Measurements from ENCODE around the gene CRYL1. TPM values are rescaled to one million over a fixed set of nuclear protein-coding genes. Genes with fewer than 3 reads are reported as not detected.

CRYL1 gene
- polyA plus RNA-seq, 3 donors, result 35.0 to 70.2 (median 51.4) TPM

- no peak overlapping the region for H3K9ac ChIP-seq (ENCODE audit: insufficient read depth, low read length, poor library complexity, severe bottlenecking)
- TF ChIP-seq, protein P1, sequence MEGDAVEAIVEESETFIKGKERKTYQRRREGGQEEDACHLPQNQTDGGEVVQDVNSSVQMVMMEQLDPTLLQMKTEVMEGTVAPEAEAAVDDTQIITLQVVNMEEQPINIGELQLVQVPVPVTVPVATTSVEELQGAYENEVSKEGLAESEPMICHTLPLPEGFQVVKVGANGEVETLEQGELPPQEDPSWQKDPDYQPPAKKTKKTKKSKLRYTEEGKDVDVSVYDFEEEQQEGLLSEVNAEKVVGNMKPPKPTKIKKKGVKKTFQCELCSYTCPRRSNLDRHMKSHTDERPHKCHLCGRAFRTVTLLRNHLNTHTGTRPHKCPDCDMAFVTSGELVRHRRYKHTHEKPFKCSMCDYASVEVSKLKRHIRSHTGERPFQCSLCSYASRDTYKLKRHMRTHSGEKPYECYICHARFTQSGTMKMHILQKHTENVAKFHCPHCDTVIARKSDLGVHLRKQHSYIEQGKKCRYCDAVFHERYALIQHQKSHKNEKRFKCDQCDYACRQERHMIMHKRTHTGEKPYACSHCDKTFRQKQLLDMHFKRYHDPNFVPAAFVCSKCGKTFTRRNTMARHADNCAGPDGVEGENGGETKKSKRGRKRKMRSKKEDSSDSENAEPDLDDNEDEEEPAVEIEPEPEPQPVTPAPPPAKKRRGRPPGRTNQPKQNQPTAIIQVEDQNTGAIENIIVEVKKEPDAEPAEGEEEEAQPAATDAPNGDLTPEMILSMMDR (IDR thresholded peaks at IDR 0.05), result no peak
- no peaks in the 10 kb centered on the region for H3K4me1 ChIP-seq (ENCODE audit: control insufficient read depth in 1 of 2, insufficient read depth in 2 of 2, low read length in 2 of 2)
- no peaks in the 10 kb centered on the region for H4K20me1 ChIP-seq (ENCODE audit: insufficient read depth, low read length)
- no peak overlapping the region for H2AFZ ChIP-seq (ENCODE audit: insufficient read depth, low read depth, low read length, poor library complexity, severe bottlenecking)
- DNase-seq, result no peak
- H3K79me2 ChIP-seq (ENCODE audit: insufficient read depth, low read length), result no peaks in the 10 kb centered on the region
- H3K27me3 ChIP-seq (ENCODE audit: control insufficient read depth in 2 of 2, insufficient read depth in 2 of 2, low read length in 2 of 2), result no peaks in the 10 kb centered on the region
- peaks cover 0 to 3% of the 10 kb centered on the region in 2 donors for H3K36me3 ChIP-seq (replicated peaks in 1 of 2; ENCODE audit: control insufficient read depth in 1 of 2, insufficient read depth in 2 of 2, low read length in 2 of 2)
- H3K36me3 Mint-ChIP-seq, result peaks cover 0 to 2% of the 10 kb centered on the region in 2 donors
- H3K9me3 Mint-ChIP-seq, result peaks cover 0 to 2% (median 0%) of the 10 kb centered on the region in 7 donors
- peaks cover 0 to 4% (median 0%) of the 10 kb centered on the region in 3 donors for H3K27me3 Mint-ChIP-seq (ENCODE audit: low read depth in 3 of 3)
- peak overlapping the region in 1 of 7 donors; percentile 28 for H3K27ac Mint-ChIP-seq
- no peak overlapping the region for H3K4me2 ChIP-seq (replicated peaks; ENCODE audit: extremely low read depth, low read length, poor library complexity, severe bottlenecking)
- no peak overlapping the region for H3K27ac ChIP-seq (ENCODE audit: low read depth in 1 of 2, low read length in 2 of 2)
- no peak overlapping the region for H3K4me3 ChIP-seq (replicated peaks in 1 of 3; ENCODE audit: low read depth in 2 of 3, low read length in 3 of 3)
- no peak overlapping the region for H3K4me3 Mint-ChIP-seq
- H3K9me3 ChIP-seq (replicated peaks in 1 of 2; ENCODE audit: control insufficient read depth in 1 of 2, insufficient read depth in 1 of 2, low read length in 2 of 2), result no peaks in the 10 kb centered on the region
- intact Hi-C loops (cut with micrococcal nuclease), result no loop called here
- 97% methylated on average over 8 of the region's 10 CpGs for WGBS (ENCODE audit: insufficient coverage)
- peaks cover 2% of the 10 kb centered on the region for H3K4me1 Mint-ChIP-seq
Measured at GRCh38 chr13:20398459-20398858, 127.2 kb downstream of the CRYL1 start.

DNA sequence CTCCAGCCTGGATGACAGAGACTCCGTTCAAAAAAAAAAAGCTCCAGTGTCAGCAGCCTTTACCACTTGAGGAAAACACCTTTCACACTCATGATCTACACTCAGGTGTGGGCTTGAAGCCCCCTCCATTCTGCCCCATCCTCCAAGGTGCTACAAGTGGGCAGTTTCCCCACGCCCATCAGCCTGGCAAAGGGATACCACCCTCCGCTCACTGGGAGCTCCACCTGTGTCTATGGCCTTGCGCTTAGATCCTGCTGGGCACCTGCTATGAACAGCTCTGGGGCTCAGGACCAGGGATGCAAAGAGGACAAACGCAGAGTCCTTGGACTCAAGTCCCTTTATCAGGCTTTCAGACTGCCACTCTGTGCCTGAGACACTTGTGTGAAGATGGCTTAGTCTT is 127.8 kb downstream of the CRYL1 start:
- intact Hi-C loops (cut with micrococcal nuclease), result no loop called here
- 100% methylated on average over 4 of the region's 5 CpGs for WGBS (ENCODE audit: insufficient coverage)

More for the DNA sequence above, 127.8 kb downstream of the CRYL1 start:
- H3K36me3 ChIP-seq (replicated peaks in 1 of 2; ENCODE audit: control insufficient read depth in 1 of 2, insufficient read depth in 2 of 2, low read length in 2 of 2), result no peaks in the 10 kb centered on the region
- H3K4me3 ChIP-seq (replicated peaks in 1 of 3; ENCODE audit: low read depth in 2 of 3, low read length in 3 of 3), result no peak overlapping the region
- no peaks in the 10 kb centered on the region for H3K79me2 ChIP-seq (ENCODE audit: insufficient read depth, low read length)
- Mint-ChIP-seq H3K36me3 (peaks cover 0 to 2% of the 10 kb centered on the region in 2 donors), H3K4me3 (no peak overlapping the region), H3K27me3 (ENCODE audit: low read depth in 3 of 3) (peaks cover 0 to 4% (median 0%) of the 10 kb centered on the region in 3 donors), H3K9me3 (peaks cover 0 to 2% (median 0%) of the 10 kb centered on the region in 7 donors), H3K27ac (no peak overlapping the region), H3K4me1 (peaks cover 2% of the 10 kb centered on the region)
- H3K27me3 ChIP-seq (ENCODE audit: control insufficient read depth in 2 of 2, insufficient read depth in 2 of 2, low read length in 2 of 2), result no peaks in the 10 kb centered on the region
- no peak for DNase-seq
- H3K4me2 ChIP-seq (replicated peaks; ENCODE audit: extremely low read depth, low read length, poor library complexity, severe bottlenecking), result no peak overlapping the region
- no peak overlapping the region for H3K27ac ChIP-seq (ENCODE audit: low read depth in 1 of 2, low read length in 2 of 2)
- no peak overlapping the region for H3K9ac ChIP-seq (ENCODE audit: insufficient read depth, low read length, poor library complexity, severe bottlenecking)
- H4K20me1 ChIP-seq (ENCODE audit: insufficient read depth, low read length), result no peaks in the 10 kb centered on the region
- peaks cover 0 to under 1% of the 10 kb centered on the region in 2 donors for H3K9me3 ChIP-seq (replicated peaks in 1 of 2; ENCODE audit: control insufficient read depth in 1 of 2, insufficient read depth in 1 of 2, low read length in 2 of 2)
- TF ChIP-seq, protein P1 (IDR thresholded peaks at IDR 0.05), result no peak
- no peaks in the 10 kb centered on the region for H3K4me1 ChIP-seq (ENCODE audit: control insufficient read depth in 1 of 2, insufficient read depth in 2 of 2, low read length in 2 of 2)
- no peak overlapping the region for H2AFZ ChIP-seq (ENCODE audit: insufficient read depth, low read depth, low read length, poor library complexity, severe bottlenecking)
